8988T (cell line): Measurements from ENCODE around the gene TRIM54.
"Not testable (repeated sequence)": the region's sequence is repeated elsewhere in the genome, so short reads cannot be mapped to it uniquely, and the experiment has no call there.

Experiments
- DNase-seq: peaks from one replicate; pipeline ENCODE4 v3.0.0; 2011

The TRIM54 gene

DNA sequence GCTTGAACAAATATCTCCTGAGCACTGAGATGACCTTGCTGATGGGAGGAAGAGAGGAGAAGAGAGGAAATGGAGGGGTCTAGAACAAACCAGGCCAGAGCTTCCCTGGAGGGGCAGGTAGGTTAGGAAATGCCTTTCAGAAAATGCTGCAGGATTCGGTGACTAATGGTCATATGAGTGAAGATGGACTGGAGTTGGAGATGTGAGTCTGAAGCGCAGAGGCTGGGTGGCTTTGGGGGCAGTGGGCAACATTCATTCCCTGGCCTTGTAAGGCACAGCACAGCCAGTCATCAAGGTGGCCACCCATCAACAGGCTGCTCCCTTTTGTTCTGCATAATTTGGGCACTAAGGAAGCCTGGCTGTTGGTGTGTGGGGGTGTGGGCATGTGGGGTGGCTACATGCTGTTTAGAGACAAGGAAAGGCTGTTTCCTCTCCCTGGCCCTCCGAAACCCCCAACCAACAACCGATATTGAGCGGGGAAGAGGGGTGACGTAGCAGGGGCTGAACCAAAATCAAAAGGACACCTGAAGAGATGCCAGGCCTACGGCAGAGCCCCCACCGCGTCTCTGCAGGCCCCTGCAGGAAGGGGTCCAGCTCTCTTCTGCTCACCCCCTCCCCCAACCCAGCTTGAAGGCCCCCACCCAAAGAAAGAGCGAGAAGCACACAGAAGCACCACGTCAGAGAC, 20.8 kb upstream of the TRIM54 start:
- DNase-seq, result no peak

DNA sequence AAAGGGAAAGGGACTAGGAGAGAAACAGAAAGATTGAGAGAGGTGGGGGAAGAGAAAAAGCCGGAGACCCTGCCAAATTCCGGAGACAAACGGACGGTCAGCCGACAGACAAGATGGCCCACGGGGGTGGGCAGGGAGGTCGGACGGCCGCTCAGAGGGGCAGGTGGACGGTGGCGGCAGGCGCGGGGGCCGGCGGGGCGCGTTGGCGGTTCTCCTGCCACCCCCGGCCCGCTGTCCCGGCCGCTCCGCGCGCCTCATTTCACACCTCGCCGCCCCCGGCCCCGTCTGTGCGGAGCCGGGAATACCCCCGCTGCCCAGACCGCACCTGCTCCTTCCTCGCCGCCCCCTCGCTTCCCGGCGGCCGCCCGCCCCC, 20.3 kb upstream of the TRIM54 start:
- no peak for DNase-seq

DNA sequence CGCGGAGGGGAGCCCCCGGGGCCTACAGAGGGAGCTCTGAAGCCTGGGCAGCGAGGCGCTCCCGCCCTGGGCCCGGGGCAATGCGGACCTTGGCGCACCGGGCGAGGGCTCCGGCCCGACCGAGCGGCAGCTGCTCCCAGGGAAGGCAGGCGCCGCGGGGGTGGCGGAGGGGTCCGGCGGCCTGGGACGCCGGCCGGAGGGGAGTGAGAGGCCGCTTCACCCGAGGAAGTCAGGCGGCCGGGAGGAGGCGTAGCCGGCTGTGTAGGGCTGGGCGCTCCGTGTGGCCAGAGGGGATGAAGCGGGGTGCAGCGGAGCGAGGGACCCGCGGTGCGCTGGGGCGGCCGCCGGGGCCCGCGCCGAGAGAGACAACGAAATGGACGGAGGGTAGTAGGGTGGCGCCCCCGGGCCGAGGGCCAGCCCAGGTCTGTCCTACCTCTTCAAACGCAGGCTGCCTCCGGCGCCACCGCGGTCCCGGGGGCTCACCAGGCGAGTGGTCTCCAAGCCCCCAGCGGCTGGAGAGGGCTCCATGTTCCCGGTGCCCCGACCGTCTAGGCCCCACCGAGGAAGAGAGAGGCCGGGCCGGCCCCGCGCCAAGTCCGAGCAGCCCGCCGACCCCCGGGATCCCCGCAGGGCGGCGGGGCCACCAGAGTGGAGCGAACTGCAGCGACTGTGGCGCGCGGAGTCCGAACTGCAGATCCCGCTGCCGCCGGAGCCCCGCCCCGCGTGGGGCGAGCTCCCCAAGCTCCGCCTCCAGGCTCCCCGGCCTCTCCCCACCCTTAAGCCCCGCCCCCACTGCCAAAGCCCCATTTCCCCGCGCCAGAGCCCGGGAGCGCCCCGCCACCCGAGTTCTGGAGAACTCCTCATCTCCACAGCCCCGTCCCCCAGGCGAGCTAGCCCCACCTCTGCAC, 19.6 kb upstream of the TRIM54 start, which contains the start of gene SLC30A3:
Gene SLC30A3 (minus strand): TSS at position 669 of the 908 bp plus-strand sequence. CDS start 141 bp downstream, at position 528.
- DNase-seq, result peak; percentile 97

GRCh38 chr2:27263287-27264252, 18.7 kb upstream of the TRIM54 start:
- DNase-seq, result no peak

DNA sequence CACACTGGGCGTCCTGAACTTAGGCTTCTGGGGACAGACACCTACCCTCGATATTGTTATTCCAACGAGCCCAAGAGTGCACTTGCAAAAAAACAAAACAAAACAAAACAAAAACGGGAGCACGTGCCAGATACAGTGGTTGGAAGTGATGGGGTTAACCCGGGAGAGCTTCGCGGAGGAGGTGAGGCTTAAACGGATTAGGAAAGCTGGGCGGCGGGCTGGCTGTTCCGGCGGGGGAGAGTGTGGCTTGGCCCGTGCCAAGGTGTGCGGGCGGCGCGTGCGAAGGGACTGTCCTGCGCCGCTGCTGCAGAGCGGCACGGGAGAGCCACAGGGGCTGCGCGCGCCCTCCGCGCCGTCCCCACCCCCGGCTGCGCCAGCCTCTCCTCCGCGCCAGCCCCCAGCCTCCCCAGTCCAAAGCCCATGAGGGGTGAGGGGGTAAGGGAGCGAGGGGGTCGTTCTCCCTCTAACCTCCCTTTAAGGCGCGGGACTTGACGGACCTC, 17.9 kb upstream of the TRIM54 start:
- DNase-seq, result no peak

- peak; percentile 98 for DNase-seq
Measured at GRCh38 chr2:27264753-27265535, 17.3 kb upstream of the TRIM54 start.

DNA sequence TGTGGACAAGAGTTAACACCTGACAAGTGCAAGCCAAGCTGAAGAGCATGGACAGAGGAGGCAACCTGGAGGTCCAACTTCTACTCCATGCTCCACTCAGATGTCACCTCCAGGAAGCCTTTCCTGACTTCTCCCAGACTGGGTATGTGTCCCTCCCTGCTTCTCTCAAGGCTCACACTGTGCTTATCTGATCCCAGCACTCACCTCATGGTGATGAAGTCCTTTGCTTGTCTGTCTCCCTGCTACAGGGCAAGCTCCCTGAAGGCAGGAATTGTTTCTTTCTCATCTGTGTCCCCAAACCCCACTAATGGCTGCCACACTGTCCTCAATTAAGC, 16.7 kb upstream of the TRIM54 start:
- no peak for DNase-seq

DNA sequence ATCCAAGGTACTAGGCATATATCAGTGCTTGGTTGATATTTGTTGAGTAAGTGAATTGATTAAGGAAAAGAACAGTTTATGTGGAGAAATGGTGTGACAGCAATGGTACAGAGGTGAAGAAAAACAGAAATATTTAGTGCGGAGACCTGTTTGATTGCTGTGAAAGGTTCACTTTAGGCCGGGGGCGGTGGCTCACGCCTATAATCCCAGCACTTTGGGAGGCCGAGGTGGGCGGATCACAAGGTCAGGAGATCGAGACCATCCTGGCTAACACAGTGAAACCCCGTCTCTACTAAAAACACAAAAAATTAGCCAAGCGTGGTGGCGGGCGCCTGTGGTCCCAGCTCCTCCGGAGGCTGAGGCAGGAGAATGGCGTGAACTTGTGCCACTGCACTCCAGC, 13.9 kb upstream of the TRIM54 start:
- DNase-seq, result not testable (repeated sequence)

- no peak for DNase-seq
Measured at GRCh38 chr2:27270131-27270530, 12.1 kb upstream of the TRIM54 start.

GRCh38 chr2:27270670-27271069, 11.6 kb upstream of the TRIM54 start:
- DNase-seq, result no peak

- DNase-seq, result no peak
Measured at GRCh38 chr2:27271631-27272340, 10.4 kb upstream of the TRIM54 start.

GRCh38 chr2:27272537-27273522, 9.4 kb upstream of the TRIM54 start:
- DNase-seq, result not testable (repeated sequence)

DNA sequence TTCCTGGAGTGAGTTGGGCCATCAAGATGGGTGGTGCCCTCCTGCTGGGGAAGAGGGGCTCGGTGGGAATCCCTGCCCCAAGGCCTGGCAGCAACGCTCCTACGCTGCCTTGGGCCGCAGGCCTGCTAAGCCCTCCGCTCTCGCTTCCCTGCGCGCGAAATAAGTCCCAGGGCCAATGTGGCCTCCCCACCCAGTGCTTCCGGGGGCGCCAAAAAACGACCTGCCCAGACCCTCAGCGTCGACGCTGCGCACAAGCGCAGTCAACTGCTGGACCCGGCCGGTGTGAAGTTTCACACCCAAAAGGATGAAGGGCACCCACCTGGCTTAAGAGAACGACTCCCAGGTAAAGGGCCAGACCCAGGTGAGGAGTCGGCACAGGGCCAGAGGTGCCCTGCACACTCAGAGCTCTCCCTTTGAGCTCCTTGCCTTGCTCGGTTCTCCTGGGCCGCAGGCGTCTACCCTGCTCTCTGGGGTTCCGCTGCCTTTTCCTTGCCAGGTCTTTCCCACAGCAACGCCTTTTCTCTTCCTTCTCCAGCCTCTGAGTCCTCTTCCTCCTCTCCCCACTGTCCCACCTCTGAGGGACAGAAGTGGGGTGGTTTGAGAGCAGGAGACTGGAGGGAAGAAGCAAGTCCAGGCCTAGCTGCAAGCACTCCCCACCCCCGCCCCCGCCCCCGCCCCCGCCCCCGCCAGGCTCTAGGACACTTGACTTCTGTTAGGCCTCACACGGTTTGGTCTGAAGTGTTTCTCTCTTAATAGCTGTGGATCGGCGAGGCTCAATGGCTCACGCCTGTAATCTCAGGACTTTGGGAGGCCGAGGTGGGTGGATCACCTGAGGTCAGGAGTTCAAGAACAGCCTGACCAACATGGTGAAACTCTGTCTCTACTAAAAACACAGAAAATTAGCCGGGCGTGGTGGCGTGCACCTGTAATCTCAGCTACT, 6.7 kb upstream of the TRIM54 start, which contains the start of gene DNAJC5G:
Gene DNAJC5G (plus strand): TSS at position 223 of the 940 bp plus-strand sequence. CDS start 1,296 bp downstream, outside the sequence.
- DNase-seq, result no peak

GRCh38 chr2:27278010-27278409, 4.2 kb upstream of the TRIM54 start:
- DNase-seq, result no peak

DNA sequence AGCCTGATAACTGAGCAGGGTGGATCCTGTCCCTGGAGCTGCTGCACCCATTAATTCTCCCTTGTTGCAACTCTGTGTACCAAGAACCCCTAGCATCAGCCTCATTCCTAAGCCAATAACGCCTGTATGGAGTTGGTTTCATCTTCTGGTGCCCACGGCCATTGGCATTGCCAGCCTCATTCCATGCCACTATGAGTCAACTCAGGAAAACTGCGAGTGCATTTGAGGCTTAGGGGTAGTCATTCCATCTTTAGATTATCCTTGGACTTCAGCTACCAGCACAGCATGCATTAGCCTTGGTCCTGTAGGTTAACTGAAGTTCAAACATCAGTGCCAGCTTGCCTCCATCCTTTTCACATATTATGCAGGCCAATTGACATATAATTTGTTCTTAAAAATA, 1.4 kb upstream of the TRIM54 start:
- no peak for DNase-seq

- no peak for DNase-seq
Measured at GRCh38 chr2:27281442-27281841, 787 bp upstream of the TRIM54 start.

GRCh38 chr2:27282892-27283291, 663 bp downstream of the TRIM54 start:
- DNase-seq, result no peak

GRCh38 chr2:27284996-27285395, 2.8 kb downstream of the TRIM54 start:
- no peak for DNase-seq

DNA sequence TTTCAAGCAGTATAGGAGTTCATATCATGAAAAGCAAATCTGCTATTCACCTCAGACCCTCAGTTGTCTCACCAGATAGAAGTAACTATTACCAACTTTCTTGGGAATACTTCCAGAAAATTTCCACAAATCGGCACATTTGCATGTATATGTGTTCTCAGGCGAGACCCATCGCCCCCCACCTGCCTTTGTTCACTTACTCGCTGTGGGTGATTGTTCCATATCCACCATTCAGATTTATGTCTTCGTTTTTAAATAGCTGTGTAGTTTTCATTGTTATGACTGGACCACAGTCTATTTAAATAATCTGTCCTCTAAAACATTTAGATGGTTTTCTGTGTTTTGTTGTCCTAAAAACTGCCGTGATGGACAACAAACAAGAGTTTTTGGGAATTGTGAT, 3.3 kb downstream of the TRIM54 start:
- no peak for DNase-seq
